ENCODE measurements around the gene EPHA8.

GRCh38 chr1:22585471-22585870 lies 22.2 kb downstream of the EPHA8 start:
- TF ChIP-seq CTCF (conservative IDR thresholded peaks at IDR 0.05) (no peak), EZH2 (IDR thresholded peaks at IDR 0.05; ENCODE audit: low read depth) (no peak)
